IMR-90 (cell line): Measurements from ENCODE around the gene PIP4P1. TPM values are rescaled to one million over a fixed set of nuclear protein-coding genes. Genes with fewer than 3 reads are reported as not detected.

Source experiments
- ATAC-seq: fragments of 200-7000 bp; cut with Tn5 transposase; 2 replicates; pipeline ENCODE4 v1.9.1; 2020; ENCODE audit warnings: low read depth, mild to moderate bottlenecking, moderate library complexity
- BruUV-seq: library from RNA; stranded (reverse); fragments of 400-500 nt; replicated peaks from 2 replicates; lab custom pipeline; 2021; lab: Mats Ljungman, UMichigan
- CTCF ChIA-PET: fragments of 300-600 bp; formaldehyde crosslinking; extraction: SDS; loops from one replicate; lab custom pipeline; 2021; ENCODE audit warnings: antibody characterized with exemption; lab: Yijun Ruan, JAX
- POLR2A ChIA-PET: fragments of 300-600 bp; sonication (Branson Sonifier 250); formaldehyde crosslinking; loops from one replicate; lab custom pipeline; 2022; ENCODE audit warnings: antibody characterized with exemption; ENCODE audit not compliant: unreplicated experiment; lab: Charles Lee
- DNase-seq: peaks from one replicate; pipeline ENCODE4 v3.0.0; 2013
- H2AFZ ChIP-seq: replicated peaks from 2 replicates; pipeline ENCODE3; 2013; ENCODE audit warnings: low read length, mild to moderate bottlenecking; ENCODE audit not compliant: poor library complexity
- H2AK5ac ChIP-seq: 2 replicates; pipeline ENCODE4 v1.6.1; 2013; ENCODE audit warnings: low read depth, low read length, inconsistent platforms
- H2AK9ac ChIP-seq: replicated peaks from 2 replicates; pipeline ENCODE3; 2013; ENCODE audit warnings: mild to moderate bottlenecking, low read depth, low read length, moderate library complexity; ENCODE audit not compliant: poor library complexity
- H2BK120ac ChIP-seq: 2 replicates; pipeline ENCODE4 v1.6.1; 2013; ENCODE audit warnings: low read depth, low read length, inconsistent platforms
- H2BK15ac ChIP-seq: 3 replicates; pipeline ENCODE4 v1.6.1; 2013; ENCODE audit warnings: low read depth, low read length, inconsistent platforms
- H2BK20ac ChIP-seq: 2 replicates; pipeline ENCODE4 v1.6.1; 2013; ENCODE audit warnings: low read depth, mild to moderate bottlenecking, inconsistent platforms, low read length, moderate library complexity
- H2BK5ac ChIP-seq: 2 replicates; pipeline ENCODE4 v1.6.1; 2013; ENCODE audit warnings: mild to moderate bottlenecking, low read depth, low read length, inconsistent platforms; ENCODE audit not compliant: poor library complexity, severe bottlenecking
- H3K14ac ChIP-seq: replicated peaks from 2 replicates; pipeline ENCODE4 v1.6.1; 2013; ENCODE audit warnings: low read depth, low read length, inconsistent platforms
- H3K18ac ChIP-seq: 2 replicates; pipeline ENCODE4 v1.6.1; 2013; ENCODE audit warnings: low read depth, low read length, control low read depth
- H3K23ac ChIP-seq: 2 replicates; pipeline ENCODE4 v1.6.1; 2013; ENCODE audit warnings: low read depth, low read length, inconsistent platforms
- H3K27ac ChIP-seq: 2 replicates; pipeline ENCODE4 v1.5.1; 2013; ENCODE audit warnings: mild to moderate bottlenecking, control low read depth, low read length; ENCODE audit not compliant: insufficient read depth
- H3K27me3 ChIP-seq: 2 replicates; pipeline ENCODE4 v1.6.1; 2013; ENCODE audit warnings: low read length; ENCODE audit not compliant: control insufficient read depth, insufficient read depth
- H3K36me3 ChIP-seq: 2 replicates; pipeline ENCODE4 v1.6.1; 2013; ENCODE audit warnings: low read length, mixed read lengths; ENCODE audit not compliant: control insufficient read depth, insufficient read depth
- H3K4ac ChIP-seq: 2 replicates; pipeline ENCODE4 v1.6.1; 2013; ENCODE audit warnings: low read depth, low read length, inconsistent platforms
- H3K4me1 ChIP-seq: 2 replicates; pipeline ENCODE4 v1.6.1; 2013; ENCODE audit warnings: low read length, mixed read lengths; ENCODE audit not compliant: control insufficient read depth, insufficient read depth
- H3K4me2 ChIP-seq: 2 replicates; pipeline ENCODE4 v1.6.1; 2013; ENCODE audit warnings: low read depth, mild to moderate bottlenecking, control low read depth, low read length, moderate library complexity
- H3K4me3 ChIP-seq: 2 replicates; pipeline ENCODE4 v1.5.1; 2013; ENCODE audit warnings: low read depth, mild to moderate bottlenecking, control low read depth, low read length, moderate library complexity; ENCODE audit not compliant: insufficient read depth
- H3K56ac ChIP-seq: 2 replicates; pipeline ENCODE4 v1.6.1; 2013; ENCODE audit warnings: low read length, inconsistent platforms; ENCODE audit not compliant: insufficient read depth; ENCODE audit errors: extremely low read depth
- H3K79me1 ChIP-seq, 2 experiments: 2 replicates each; pipeline ENCODE4 v1.6.1; 2013; ENCODE audit warnings: low read length in 2 of 2, inconsistent platforms in 1 of 2, low read depth in 1 of 2
- H3K9ac ChIP-seq: 2 replicates; pipeline ENCODE4 v1.6.1; 2013; ENCODE audit warnings: low read depth, low read length, control low read depth
- H3K9me1 ChIP-seq: 2 replicates; pipeline ENCODE4 v1.6.1; 2013; ENCODE audit warnings: low read length, inconsistent platforms; ENCODE audit not compliant: insufficient read depth
- H3K9me3 ChIP-seq: 2 replicates; pipeline ENCODE4 v1.6.1; 2013; ENCODE audit warnings: low read length; ENCODE audit not compliant: control insufficient read depth, insufficient read depth
- H4K20me1 ChIP-seq: 2 replicates; pipeline ENCODE4 v1.6.1; 2013; ENCODE audit warnings: low read length, inconsistent platforms; ENCODE audit not compliant: insufficient read depth
- H4K5ac ChIP-seq: 2 replicates; pipeline ENCODE4 v1.6.1; 2013; ENCODE audit warnings: mild to moderate bottlenecking, low read depth, low read length, control low read depth
- H4K8ac ChIP-seq, 2 experiments: 2 replicates each; pipeline ENCODE4 v1.6.1; 2013; ENCODE audit warnings: low read depth in 2 of 2, low read length in 2 of 2, control low read depth in 1 of 2, inconsistent platforms in 1 of 2
- H4K91ac ChIP-seq: 2 replicates; pipeline ENCODE4 v1.6.1; 2013; ENCODE audit warnings: low read depth, low read length, inconsistent platforms; ENCODE audit not compliant: insufficient read depth
- BHLHE40 ChIP-seq: fragments of 150-350 bp; IDR thresholded peaks from 2 replicates; pipeline ENCODE4 v1.6.1; 2016; ENCODE audit warnings: mild to moderate bottlenecking, low read depth, low read length
- CEBPB ChIP-seq: IDR thresholded peaks from 2 replicates; pipeline ENCODE4 v1.6.1; 2012; ENCODE audit warnings: low read depth, low read length, improper control_type of control experiment
- CHD1 ChIP-seq: IDR thresholded peaks from 2 replicates; pipeline ENCODE4 v1.6.1; 2012; ENCODE audit warnings: low read depth, low read length, improper control_type of control experiment
- MAZ ChIP-seq: IDR thresholded peaks from 2 replicates; pipeline ENCODE4 v1.6.1; 2012; ENCODE audit warnings: low read depth, mild to moderate bottlenecking, low read length, improper control_type of control experiment, moderate library complexity, borderline replicate concordance
- POLR2A ChIP-seq: IDR thresholded peaks from 2 replicates; pipeline ENCODE4 v1.6.1; 2012; ENCODE audit warnings: mild to moderate bottlenecking, low read depth, low read length
- RAD21 ChIP-seq: IDR thresholded peaks from 2 replicates; pipeline ENCODE4 v1.6.1; 2012; ENCODE audit warnings: low read length, improper control_type of control experiment
- RCOR1 ChIP-seq: IDR thresholded peaks from 2 replicates; pipeline ENCODE4 v1.6.1; 2012; ENCODE audit warnings: mild to moderate bottlenecking, low read length, improper control_type of control experiment; ENCODE audit not compliant: insufficient replicate concordance
- SMC3 ChIP-seq: fragments of 150-350 bp; IDR thresholded peaks from 2 replicates; pipeline ENCODE4 v1.6.1; 2016; ENCODE audit warnings: low read depth, mild to moderate bottlenecking, antibody characterized with exemption, low read length, moderate library complexity
- USF2 ChIP-seq: fragments of 150-350 bp; IDR thresholded peaks from 2 replicates; pipeline ENCODE4 v1.6.1; 2017; ENCODE audit warnings: mild to moderate bottlenecking, antibody characterized with exemption, low read length, low read depth
- WGBS, 2 experiments: methylation state at CpG; one replicate each; pipeline versions ENCODE4 v1.1.5 to v1.1.7; 2013; ENCODE audit warnings: missing lambda C conversion rate in 2 of 2; ENCODE audit not compliant: insufficient read length in 1 of 2; ENCODE audit errors: extremely low coverage in 2 of 2; 5-methylcytosine and 5-hydroxymethylcytosine counted together
- dilution Hi-C: fragments of 300-500 bp; cut with HindIII; formaldehyde crosslinking; loops from one replicate; pipeline ENCODE4 v1.14.3; 2018; ENCODE audit warnings: low sequenced_read_pairs; ENCODE audit not compliant: unreplicated experiment
- in situ Hi-C: fragments of 300-500 bp; cut with MboI; formaldehyde crosslinking; loops from 3 replicates; pipeline ENCODE4 v1.14.3; 2019; ENCODE audit warnings: low sequenced_read_pairs, inconsistent platforms, mixed read lengths
- intact Hi-C: fragments of 100-400 bp; cut with micrococcal nuclease; formaldehyde crosslinking; loops from 2 replicates; pipeline ENCODE4 v1.10.0; 2022
- polyA plus RNA-seq, 3 experiments: library from polyadenylated mRNA; depleted of rRNA; stranded (reverse); fragments of >200 nt; gene quantifications; 2 replicates each; pipeline ENCODE4 v1.2.3, GENCODE V29; 2012; ENCODE audit warnings: low replicate concordance in 1 of 3
- total RNA-seq: library from RNA; depleted of rRNA; stranded (reverse); fragments of >200 nt; gene quantifications from 2 replicates; pipeline ENCODE4 v1.2.3, GENCODE V29; 2012

Gene PIP4P1
- total and polyA plus RNA-seq, 2 of the 4 experiments (the other 2 are of a cell fraction), result 15.2 to 27.8 TPM

- DNase-seq, result peak; percentile 73
- Histone ChIP-seq H3K4me2 (no peak overlapping the region), H4K5ac (no peak overlapping the region), H3K14ac (no peak overlapping the region; the same call in 1 of the 2 replicates), H2AFZ (peak overlapping the region; percentile 72), H3K9me1 (no peaks in the 10 kb centered on the region; the same call in 1 of the 2 replicates), H4K8ac (peak overlapping the region; percentile 8 to 52; a peak in 3 of 4 replicates), H3K4me1 (no peaks in the 10 kb centered on the region), H3K23ac (no peak overlapping the region), H3K79me1 (no peaks in the 10 kb centered on the region), H3K56ac (no peak overlapping the region), H2AK9ac (no peak overlapping the region), H3K27ac (no peak overlapping the region), H2BK20ac (no peak overlapping the region), H2BK15ac (0 out of 3 replicates have a peak overlapping the region, but pooled peaks have one; percentile 27), H4K20me1 (no peaks in the 10 kb centered on the region), H3K4ac (no peak overlapping the region), H4K91ac (no peak overlapping the region; the same call in 1 of the 2 replicates), H2AK5ac (no peak overlapping the region), H3K18ac (no peak overlapping the region), H3K36me3 (peaks cover 10% of the 10 kb centered on the region), H3K4me3 (no peak overlapping the region), H3K27me3 (no peaks in the 10 kb centered on the region), H2BK5ac (peak overlapping the region; percentile 2), H2BK120ac (no peak overlapping the region), H3K9me3 (no peaks in the 10 kb centered on the region), H3K9ac (no peak overlapping the region)
- ChIA-PET POLR2A (no interaction called here), CTCF (no interaction called here)
- dilution Hi-C loops, result no loop called here
- ATAC-seq, result peak; percentile 77
- TF ChIP-seq MAZ (no peak), RCOR1 (no peak), CEBPB (peak; percentile 30; the same call in 1 of the 2 replicates), USF2 (no peak), BHLHE40 (no peak), CHD1 (no peak), SMC3 (no peak), RAD21 (no peak), POLR2A (no peak)
- intact Hi-C loops, result no loop called here
- WGBS, 2 experiments, result no CpG with 5 or more reads among the region's 1 CpG
- BruUV-seq, result no TSS peak
- in situ Hi-C loops, result no loop called here
These were observed 16.1 kb upstream of the PIP4P1 start for GRCh38 chr14:20477211-20477876.
